ENCODE measurements around the gene FLOT1. TPM values are rescaled to one million over a fixed set of nuclear protein-coding genes. Genes with fewer than 3 reads are reported as not detected.

The FLOT1 gene
- total and polyA plus RNA-seq, 2 of the 13 experiments (the other 11 are each of a cell fraction or from before 2014, with no cell fraction given) = 82.3 to 130 TPM

- TF ChIP-seq ZNF383 (CRISPR knock-in tag; IDR thresholded peaks at IDR 0.05; ENCODE audit: borderline replicate concordance) (no peak), HMGXB3 (CRISPR knock-in tag; IDR thresholded peaks at IDR 0.05; ENCODE audit: borderline replicate concordance) (no peak), TRAFD1 (CRISPR knock-in tag; IDR thresholded peaks at IDR 0.05; ENCODE audit: borderline replicate concordance) (no peak), ZNF619 (CRISPR knock-in tag; IDR thresholded peaks at IDR 0.05) (no peak), ZNF562 (CRISPR knock-in tag; IDR thresholded peaks at IDR 0.05; ENCODE audit: borderline replicate concordance) (no peak), ZNF747 (CRISPR knock-in tag; IDR thresholded peaks at IDR 0.05; ENCODE audit: borderline replicate concordance) (no peak), IKZF4 (CRISPR knock-in tag; IDR thresholded peaks at IDR 0.05; ENCODE audit: borderline replicate concordance, low read depth, not compliant biosample characterization) (no peak), ZNF280D (CRISPR knock-in tag; IDR thresholded peaks at IDR 0.05) (no peak), MXD4 (CRISPR knock-in tag; IDR thresholded peaks at IDR 0.05) (no peak), ZNF563 (CRISPR knock-in tag; IDR thresholded peaks at IDR 0.05) (0 out of 2 replicates have a peak, but pooled peaks have one; percentile 41), IKZF1 (IDR thresholded peaks at IDR 0.05) (no peak), POGZ (CRISPR knock-in tag; IDR thresholded peaks at IDR 0.05) (peak; percentile 76), MEF2D (CRISPR knock-in tag; IDR thresholded peaks at IDR 0.05) (no peak), IRF2 (CRISPR knock-in tag; IDR thresholded peaks at IDR 0.05) (peak; percentile 59; the same call in 1 of the 2 replicates), ZNF703 (CRISPR knock-in tag; IDR thresholded peaks at IDR 0.05; ENCODE audit: borderline replicate concordance) (no peak), ZNF724P (CRISPR knock-in tag; IDR thresholded peaks at IDR 0.05; ENCODE audit: borderline replicate concordance) (no peak), E2F1 (CRISPR knock-in tag; IDR thresholded peaks at IDR 0.05) (no peak), ZNF740 (CRISPR knock-in tag; IDR thresholded peaks at IDR 0.05) (no peak)
Observed at GRCh38 chr6:30730601-30731435, 11.7 kb downstream of the FLOT1 start (continued).
